Stimulated activated CD4-positive, alpha-beta T cell treated with anti-CD3 and anti-CD28 coated beads, Interleukin-4, amount 100 ng/mL, for 1 hour (primary cell): Measurements from ENCODE around the gene DOCK9.

Experiments
- DNase-seq: peaks from one replicate; pipeline ENCODE4 v3.0.0-alpha.2; 2020

Gene DOCK9

DNA sequence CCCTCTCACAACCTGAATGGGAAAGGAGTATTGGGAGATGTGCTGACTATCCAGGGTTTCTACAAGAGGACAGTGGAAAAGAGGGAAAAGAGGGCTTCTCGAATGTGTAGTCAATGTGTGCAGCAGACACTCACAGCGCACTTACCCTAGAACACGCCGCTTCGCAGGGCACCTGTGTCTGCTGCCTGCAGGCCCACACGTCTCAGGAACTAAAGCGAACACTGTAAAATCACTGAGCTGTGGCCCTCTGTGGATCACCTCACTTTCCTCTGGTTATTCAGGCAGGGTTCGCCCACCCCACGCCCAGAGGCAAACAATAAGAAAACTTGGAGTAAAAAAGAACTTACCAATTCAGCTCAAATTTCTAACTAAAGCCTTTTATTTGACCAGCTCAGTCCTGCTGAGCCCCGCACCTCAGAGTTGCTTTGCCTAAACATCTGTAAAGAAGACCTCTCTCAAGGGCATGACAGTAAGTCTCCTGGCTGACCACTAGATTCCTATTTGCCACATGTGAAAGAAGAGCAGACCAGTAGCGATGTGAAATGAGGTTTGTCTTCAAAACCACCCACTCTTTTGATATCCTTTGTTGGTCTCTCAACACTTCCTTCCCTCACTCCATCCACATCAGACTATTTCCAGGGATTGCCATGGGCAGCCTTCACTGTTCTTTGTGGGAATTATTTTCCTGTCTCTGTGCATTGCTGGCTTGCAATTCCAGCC is 19.3 kb upstream of the DOCK9 start:
- no peak for DNase-seq

DNA sequence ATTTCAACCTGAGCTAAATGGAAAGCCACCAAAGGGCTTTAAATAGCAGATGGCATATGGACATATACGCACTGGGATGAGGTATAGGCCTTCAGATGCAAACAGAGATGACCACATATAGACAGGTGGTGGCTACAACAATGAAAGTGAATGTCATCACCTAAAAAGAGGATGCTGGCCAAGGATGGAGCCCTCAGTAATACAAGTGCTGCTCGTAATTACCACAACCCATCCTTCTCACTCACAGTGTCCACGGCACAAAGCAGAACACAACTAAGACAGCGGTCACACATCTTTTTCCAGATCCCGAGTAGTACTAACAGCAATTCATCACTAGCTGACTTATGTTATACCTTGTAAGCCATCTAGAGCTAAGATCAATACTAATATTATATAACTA is 18.2 kb upstream of the DOCK9 start:
- no peak for DNase-seq

DNA sequence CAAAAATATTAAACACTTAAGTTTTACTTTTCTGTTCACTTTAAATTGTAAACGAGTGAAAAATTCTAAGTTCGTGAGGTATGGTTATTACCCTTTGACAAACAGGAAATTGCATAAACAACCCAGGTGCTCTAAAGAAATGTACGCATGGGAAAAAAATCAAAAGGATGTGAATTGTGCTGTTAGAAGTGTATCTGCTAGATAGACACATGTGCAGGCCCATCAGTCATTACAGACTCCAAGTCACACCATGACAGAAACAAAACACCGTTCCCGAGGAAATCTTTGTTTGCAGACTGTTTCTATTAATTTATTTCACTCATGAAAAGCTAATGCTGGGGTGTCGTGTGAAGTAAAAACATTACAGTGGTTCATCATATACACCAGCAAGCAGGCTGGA is 17.0 kb upstream of the DOCK9 start:
- DNase-seq, result no peak

DNA sequence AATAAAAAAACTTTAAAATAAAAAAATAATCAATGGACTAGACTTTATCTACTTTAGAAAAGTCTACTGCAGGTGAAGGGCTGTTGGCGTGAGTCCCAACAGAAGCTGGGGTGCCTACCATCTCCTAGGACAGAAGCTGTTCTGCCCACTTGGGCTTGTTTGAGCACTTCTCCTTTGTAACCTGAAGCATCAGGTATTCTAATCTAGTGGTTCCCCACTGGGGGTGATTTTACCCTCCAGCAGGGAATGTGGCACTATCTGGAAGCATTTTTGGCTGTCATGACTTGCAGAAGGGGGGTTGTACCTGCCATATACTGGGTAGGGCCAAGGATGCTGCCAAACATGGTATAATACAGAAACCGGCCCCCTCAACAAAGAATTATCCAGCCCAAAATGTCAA is 16.2 kb upstream of the DOCK9 start:
- no peak for DNase-seq

DNA sequence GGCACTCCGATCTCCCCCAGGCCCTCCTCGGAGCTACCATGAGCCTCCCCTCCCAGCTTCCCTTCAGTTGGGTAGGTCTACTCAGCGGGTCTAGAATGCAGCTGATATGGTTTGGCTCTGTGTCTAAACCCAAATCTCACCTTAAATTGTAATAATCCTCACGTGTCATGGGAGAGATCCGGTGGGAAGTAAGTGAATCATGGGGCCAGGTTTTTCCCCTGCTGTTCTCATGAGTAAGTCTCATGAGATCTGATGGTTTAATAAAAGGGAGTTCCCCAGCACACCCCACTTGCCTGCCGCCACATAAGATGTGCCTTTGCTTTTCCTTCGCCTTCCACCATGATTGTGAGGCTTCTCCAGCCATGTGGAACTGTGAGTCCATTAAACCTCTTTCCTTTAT is 14.5 kb upstream of the DOCK9 start:
- DNase-seq, result no peak

DNA sequence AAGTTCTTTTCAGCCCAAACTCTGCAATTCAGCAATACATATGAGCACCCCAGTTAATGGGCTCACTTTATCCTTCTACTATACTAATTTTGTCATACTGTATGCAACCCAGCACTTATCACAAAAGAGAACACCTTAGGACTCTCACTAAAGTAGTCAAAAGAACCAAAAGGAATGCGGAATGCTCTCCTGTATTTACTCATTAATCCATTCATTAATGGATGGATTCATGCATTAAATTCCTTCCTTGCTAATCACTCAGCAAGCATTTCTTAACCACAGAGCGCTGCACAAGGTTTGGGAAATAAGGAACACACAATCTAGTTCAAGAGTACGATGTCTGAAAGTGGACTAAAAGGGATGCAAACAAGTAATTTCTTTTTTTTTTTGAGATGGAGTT is 12.8 kb upstream of the DOCK9 start:
- no peak for DNase-seq

DNA sequence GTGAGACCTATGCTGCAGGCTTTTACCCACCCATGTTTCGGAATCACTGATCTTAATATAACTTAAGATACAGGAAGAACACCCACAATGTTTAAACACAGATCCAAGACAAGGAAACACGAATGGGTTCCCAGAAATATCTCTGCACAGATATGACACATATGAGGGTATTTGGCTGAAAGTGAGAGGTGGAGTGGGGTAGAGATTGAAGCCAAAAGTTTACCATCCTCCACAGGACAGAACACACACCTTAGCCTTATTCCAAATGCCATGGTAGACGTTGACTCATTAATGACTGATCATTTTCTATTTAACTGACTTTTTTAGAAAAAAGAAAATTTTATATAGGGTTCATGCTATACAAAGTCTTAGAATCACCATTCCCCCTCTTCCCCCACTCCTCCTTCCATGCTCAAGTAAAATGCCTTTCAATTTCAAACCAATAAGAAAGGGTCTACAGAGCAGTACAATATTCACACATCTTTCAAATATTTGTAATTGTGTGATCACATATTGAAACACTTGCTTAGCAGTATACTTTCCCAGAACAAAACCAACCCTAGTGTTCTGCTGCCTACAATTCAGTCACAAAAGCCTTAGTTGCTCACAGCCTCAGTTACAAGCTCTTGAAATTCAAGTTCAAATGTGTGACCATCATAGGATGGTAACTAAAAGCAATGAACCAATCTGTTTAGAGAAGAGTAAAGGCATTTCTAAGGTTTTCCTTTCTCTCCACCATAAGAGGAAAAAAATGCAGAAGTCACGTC is 11.8 kb upstream of the DOCK9 start:
- DNase-seq, result no peak

DNA sequence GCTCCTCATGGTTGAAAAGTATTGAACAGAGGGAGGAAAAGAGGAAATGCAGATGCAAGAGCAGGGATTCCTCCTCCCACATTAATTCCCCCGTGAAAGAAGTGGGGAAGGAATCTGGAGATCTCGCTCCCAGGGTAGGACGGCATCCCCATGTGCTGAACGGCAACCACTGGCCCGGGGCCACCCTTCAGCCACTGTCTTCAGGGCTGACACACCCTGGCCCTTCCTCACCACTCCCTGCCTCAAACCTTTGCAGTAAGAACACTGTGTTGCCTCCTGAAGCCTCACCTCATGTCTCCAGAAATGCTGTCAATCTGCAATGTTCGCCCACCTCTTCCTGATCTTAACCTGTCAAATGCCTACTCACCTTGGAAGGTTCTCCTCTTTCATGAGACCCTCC is 10.9 kb upstream of the DOCK9 start:
- no peak for DNase-seq

DNA sequence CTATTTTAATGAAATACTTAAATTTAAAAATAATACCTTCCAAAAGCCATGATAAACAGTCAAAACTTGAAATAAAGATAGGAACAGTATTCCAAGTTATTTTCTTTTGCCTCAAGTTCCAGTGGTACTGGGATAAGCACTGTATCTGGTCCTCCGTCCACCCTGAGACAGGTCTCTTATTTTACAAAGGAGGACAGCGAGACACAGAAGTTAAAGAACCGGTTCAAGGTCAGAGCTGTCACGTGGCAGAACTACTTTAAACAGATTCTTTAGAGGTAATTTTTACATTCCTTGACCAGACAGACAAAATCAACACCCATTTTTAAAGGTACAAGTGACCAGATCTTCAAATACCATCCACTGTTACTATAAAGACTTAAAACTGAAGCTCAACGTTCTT is 10.4 kb upstream of the DOCK9 start:
- no peak for DNase-seq

DNA sequence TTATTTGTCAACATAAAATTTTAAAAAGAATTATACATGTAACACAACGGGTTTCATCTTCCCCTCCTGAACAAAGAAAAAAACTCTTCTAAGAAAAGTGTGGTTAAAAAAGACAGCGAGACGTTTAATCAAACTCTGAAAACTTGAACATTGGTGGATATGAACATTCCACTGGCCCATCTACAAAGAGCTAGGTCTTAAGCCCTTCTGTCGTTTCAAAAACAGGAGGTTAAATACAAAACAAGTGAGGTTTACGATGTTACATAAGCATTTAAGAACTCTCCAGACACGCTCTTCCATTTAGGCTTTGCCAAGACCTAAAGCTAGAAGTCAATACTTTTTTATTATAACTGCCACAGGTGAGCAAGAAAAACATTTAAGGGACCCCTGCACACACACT is 9.4 kb upstream of the DOCK9 start:
- DNase-seq, result no peak

DNA sequence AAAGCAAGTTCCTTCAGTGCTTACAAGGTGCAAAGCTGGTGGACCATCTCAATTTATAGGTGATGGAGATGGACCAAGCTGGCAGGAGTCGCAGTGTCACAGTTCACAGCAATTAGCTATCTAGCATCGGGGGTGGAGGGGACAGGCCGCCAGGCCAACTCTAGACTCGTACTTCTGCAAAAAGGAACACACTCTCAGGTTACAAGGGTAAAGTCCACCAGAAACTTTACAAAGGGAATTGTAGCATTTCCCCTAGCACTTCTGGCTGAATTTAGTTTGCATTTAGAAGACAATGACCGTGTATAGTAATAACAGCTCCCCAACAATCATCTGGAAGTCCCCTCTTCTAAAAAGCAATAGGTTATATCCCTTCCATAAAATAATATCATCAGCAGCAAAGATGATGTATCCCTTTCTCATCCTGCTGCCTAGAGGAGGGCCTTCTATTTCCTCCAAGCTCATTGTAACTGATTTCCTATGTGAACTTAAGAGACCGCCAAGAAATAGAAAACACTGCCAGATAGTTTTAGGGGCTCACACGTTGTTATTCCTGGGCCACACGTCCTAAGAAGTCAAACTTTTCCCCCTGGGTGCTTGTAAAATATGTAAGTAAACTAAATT is 8.5 kb upstream of the DOCK9 start:
- DNase-seq, result no peak

DNA sequence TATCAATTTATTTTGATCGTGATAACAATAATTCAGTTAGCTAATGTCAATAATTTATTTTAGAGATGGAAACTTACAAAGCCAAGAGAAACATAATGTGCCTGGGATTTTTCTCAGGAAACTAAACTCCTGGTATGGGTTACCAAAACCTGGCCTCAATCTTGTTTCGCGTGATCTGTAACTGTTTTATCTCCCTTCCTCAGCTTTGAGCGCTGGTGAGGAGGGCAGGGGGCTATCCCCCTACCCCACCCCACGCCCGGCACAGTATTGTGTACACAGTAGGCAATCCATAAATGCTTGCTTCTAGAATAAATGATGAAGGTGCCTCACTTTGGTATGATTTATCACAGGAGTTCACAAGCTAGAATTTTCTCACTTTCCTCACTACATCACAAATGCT is 7.7 kb upstream of the DOCK9 start:
- no peak for DNase-seq

DNA sequence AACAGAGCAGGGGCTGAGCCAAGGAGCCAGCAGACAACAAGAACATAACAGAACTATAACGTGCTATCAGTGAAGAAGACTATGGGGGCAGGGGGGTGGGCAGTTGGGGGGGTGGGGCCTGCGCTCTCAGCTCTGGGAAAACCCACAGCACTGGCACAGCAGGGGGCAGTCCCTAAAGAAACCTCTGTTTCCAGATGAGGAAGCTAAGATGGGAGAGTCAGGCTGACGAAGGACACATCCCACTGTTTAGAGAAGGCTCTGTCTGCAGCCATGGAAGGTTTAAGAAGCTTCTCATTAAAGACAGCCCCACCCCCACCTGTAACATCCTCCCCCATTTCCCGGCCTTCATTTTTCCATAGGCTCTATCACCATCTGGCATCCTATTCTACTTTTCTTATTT is 7.1 kb upstream of the DOCK9 start:
- no peak for DNase-seq

DNA sequence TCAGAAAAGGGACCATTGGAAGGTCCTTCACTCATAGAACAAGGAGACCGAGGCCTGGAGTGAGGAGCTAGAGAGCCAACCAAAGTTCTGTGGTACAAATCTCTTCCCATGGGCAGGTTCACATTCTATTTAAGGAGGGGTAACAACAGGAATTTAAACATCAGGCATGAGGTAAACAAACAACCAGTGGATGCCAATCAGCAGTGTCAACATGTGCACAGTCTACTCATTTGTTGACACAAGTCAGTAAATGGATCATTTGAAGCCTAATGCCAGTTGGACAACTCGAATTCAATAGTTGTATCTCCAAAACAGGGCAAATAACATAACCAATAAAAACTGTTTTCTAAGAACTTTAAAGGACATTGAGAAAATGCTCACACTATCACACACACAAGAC is 6.3 kb upstream of the DOCK9 start:
- DNase-seq, result no peak

DNA sequence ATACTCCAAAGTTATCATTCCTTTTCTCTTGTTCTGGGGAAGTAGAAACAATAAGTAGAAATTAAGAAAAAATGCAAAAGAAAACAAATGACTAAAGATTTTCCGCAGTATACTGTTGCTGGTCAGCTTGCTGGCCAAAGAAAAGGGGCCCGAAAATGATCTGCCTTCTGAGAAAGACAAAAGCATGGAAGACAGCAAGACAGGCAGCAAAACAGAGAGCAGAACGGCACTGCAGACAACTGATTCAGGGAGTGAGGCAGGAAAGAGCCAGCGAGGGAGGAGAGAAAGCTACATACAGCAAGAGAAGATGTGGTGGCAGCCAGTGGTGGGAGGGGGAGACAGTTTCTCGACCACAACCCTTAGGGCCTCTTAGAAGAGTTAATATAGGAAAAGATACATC is 5.3 kb upstream of the DOCK9 start:
- DNase-seq, result no peak

DNA sequence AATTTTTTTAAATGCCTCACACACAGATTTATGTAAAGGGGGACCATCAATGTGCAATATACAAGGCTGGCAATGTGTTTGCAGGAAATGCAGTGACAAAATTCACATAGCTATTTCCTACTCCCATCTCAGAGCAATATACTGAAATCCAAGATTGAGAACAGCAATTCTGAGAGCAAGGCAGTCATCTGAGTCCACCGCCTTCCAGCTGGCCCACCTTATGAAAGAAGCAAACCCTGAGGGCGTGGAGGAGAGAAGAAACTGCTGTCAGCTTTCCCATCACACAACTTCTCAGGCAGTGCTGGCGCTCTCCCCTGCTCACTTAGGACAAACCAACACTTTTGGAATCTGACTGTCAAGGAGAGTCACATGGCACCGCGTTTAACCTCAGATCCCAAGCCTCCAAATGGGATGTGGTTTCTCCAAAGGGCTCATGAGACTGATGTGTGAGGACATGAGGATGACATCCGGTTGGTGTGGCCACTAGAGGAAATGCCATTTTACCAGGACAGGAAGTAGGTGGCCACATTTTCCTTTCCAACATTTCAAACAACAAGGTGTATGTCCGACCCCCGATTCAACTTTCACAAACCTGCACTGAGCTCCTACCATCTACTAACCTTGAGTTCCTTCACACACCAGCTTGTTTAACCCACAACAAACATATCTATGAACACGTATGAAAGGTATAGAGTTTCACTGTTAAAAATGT is 3.7 kb upstream of the DOCK9 start:
- DNase-seq, result no peak

DNA sequence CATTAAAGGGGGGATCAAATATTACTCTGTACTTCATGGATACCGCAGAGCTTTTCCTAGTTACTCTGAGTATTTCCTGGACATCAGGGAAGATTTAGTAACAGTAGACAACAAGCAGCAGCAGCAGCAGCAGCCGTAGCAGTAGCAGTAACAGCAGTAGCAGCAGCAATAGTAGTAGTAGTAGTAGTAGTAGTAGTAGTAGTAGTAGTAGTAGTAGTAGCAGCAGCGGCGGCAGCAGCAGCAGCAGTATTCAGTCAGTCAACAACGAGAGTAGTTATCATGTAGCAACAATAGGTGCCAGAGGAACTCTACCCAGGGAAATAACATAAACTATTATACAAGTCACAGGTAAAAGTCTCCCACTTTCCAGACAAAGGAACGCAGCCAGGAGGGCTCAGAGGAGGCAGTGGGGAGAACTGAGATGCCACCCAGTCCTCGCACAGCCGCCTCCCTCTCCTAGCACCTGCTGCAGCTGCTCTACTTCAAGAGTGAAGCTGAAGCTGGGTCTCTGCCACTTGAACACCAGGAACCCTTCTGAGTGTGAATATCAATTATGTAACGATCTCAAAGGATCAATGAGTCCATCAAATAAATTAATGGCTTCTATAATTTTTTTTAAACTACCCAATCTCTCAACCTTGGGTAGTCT is 1.3 kb upstream of the DOCK9 start:
- no peak for DNase-seq

DNA sequence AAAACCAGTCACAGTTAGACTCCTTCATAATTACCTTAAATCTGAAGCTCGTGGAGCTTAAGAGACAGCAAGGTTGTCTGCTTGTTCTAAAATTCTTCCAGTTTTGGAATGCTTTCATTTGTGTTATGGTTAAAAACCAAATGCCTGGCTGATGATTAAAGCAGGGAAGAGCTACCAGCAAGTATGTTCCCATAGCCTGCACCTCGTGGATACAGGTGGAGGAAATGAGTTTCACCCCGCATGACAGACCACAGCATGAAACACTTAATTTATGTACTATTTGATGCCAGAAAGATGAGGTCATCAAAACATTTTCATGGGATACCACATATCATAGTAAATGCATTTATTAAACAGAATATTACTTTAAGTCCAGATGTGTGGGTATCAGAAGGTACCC is 416 bp upstream of the DOCK9 start:
- DNase-seq, result no peak

DNA sequence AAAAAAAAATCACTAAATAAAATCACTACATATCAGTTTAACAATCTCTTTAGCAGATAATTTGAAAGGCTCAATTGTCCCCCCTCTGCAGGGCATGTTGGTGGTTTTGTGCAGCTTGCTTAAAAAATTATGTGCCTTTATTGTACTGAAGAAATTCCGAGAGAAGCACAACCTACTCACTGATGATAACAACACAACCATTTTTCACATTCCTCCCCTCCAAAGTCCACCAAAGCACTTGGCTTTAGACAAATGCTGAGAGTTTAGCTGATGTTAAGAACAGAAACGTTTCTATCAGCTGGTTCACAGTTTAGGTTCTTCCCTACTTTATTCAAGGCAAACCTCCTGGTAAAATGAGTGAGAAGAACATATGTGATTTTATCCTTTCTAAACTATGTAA is 923 bp downstream of the DOCK9 start:
- DNase-seq, result no peak

DNA sequence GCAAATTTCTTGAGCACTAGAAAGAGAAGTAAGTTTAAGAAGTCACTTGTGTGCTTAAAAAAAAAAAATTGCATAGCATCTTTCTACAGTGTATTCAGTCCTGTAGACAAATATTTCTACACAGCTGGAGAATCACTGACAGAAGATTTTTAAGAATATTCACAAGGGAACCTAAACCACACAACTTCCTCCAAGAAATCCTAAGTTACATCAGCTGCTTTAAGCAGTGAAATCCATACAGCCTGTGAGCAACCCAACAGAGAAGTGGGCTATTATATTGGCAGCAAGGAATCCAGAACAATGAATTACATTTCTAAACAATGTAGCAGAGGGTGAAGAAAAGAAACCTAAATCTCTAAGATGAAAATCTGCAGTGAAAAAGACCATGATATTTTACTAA is 1.5 kb downstream of the DOCK9 start:
- no peak for DNase-seq

DNA sequence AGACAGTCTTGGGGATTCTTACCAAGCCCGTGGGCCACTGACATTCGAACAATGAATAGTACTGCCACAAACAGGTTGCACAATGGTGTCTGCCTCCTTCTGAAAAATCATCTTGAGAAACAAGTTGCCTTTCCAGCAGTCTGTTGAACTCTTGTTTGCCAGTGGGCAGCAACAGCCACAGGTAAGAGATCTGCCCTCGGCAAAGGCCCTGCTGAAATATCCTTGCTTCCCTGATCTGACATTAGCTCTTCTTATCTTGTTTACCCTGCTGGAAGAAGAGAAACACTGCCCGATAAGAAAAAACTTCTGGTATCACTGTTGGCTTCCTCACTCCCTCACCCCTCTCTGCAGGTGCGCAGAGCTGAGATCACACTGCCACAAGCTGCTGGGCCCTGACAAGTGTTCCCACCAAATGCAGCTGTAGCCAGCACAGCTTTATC is 2.0 kb downstream of the DOCK9 start:
- no peak for DNase-seq

DNA sequence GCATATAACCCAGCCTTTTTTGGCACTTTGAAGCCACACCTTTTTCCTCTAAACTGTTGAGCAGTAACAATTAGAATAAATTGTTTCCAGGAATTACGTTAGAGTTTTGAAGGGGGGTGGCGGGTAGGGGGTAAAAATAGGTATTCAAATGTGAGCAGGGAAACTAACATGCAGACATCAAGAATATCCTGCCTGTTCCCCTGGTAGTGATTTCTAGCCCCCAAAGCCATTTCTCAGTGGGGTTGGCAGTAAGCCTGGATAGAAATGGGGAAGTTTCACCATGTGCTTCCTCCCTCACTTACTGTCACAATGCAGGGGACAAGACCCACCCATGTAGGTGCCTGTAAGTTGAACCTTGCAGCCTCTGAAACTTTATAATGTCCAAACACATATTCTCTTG is 3.8 kb downstream of the DOCK9 start:
- DNase-seq, result no peak

DNA sequence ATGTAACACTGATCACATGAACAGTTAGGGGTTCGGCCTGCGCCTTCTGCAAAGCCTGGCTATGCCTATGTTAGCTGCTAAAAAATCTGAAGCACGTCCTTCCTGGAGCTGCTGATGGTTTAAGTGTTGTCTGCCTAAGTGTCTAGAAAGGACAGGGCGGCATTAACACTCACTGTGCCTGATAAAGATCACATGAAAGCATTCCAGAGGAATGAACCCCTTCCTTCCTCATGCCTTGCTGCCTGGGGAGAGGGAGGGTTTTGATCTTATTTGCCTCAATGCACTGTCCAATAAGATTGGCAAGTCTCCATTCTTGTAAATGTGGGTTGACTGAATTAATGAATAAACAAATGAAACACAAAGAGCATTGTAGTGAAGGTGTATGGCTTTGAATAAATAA is 5.2 kb downstream of the DOCK9 start:
- no peak for DNase-seq
